ENCODE measurements around the gene MYLK.

The MYLK gene

GRCh38 chr3:123819949-123820348 is 64.2 kb downstream of the MYLK start:
- Histone ChIP-seq H3K4me1 (ENCODE audit: insufficient read depth, poor library complexity, severe bottlenecking) (peaks cover 28% of the 10 kb centered on the region), H3K36me3 (ENCODE audit: low read depth) (no peaks in the 10 kb centered on the region), H3K9me3 (ENCODE audit: severe bottlenecking) (no peaks in the 10 kb centered on the region), H3K27ac (ENCODE audit: poor library complexity, severe bottlenecking) (no peak overlapping the region), H3K27me3 (ENCODE audit: insufficient read depth, poor library complexity, severe bottlenecking) (no peaks in the 10 kb centered on the region), H3K4me3 (ENCODE audit: severe bottlenecking) (no peak overlapping the region)
- no peak for TF ChIP-seq CTCF (IDR thresholded peaks at IDR 0.05; ENCODE audit: poor library complexity, severe bottlenecking)
- no peak for ATAC-seq (ENCODE audit: low read depth)
- DNase-seq (ENCODE audit: low spot score), result no peak

GRCh38 chr3:123818921-123819429 is 65.2 kb downstream of the MYLK start:
- Histone ChIP-seq H3K27ac (ENCODE audit: poor library complexity, severe bottlenecking) (peak overlapping the region; percentile 55), H3K36me3 (ENCODE audit: low read depth) (no peaks in the 10 kb centered on the region), H3K4me1 (ENCODE audit: insufficient read depth, poor library complexity, severe bottlenecking) (peaks cover 28% of the 10 kb centered on the region), H3K27me3 (ENCODE audit: insufficient read depth, poor library complexity, severe bottlenecking) (no peaks in the 10 kb centered on the region), H3K9me3 (ENCODE audit: severe bottlenecking) (no peaks in the 10 kb centered on the region), H3K4me3 (ENCODE audit: severe bottlenecking) (no peak overlapping the region)
- no peak for TF ChIP-seq CTCF (IDR thresholded peaks at IDR 0.05; ENCODE audit: poor library complexity, severe bottlenecking)
- ATAC-seq (ENCODE audit: low read depth), result peak; percentile 98
- no peak for DNase-seq (ENCODE audit: low spot score)

GRCh38 chr3:123818324-123818920 is 65.7 kb downstream of the MYLK start:
- H3K4me3 ChIP-seq (ENCODE audit: severe bottlenecking), result no peak overlapping the region
- no peaks in the 10 kb centered on the region for H3K27me3 ChIP-seq (ENCODE audit: insufficient read depth, poor library complexity, severe bottlenecking)
- H3K4me1 ChIP-seq (ENCODE audit: insufficient read depth, poor library complexity, severe bottlenecking), result peaks cover 28% of the 10 kb centered on the region
- ATAC-seq (ENCODE audit: low read depth) (no peak), DNase-seq (ENCODE audit: low spot score) (no peak)
- no peaks in the 10 kb centered on the region for H3K9me3 ChIP-seq (ENCODE audit: severe bottlenecking)
- H3K27ac ChIP-seq (ENCODE audit: poor library complexity, severe bottlenecking), result peak overlapping the region; percentile 55
- no peaks in the 10 kb centered on the region for H3K36me3 ChIP-seq (ENCODE audit: low read depth)
- TF ChIP-seq CTCF (IDR thresholded peaks at IDR 0.05; ENCODE audit: poor library complexity, severe bottlenecking), result no peak

- Histone ChIP-seq H3K4me3 (ENCODE audit: severe bottlenecking) (no peak overlapping the region), H3K27me3 (ENCODE audit: insufficient read depth, poor library complexity, severe bottlenecking) (no peaks in the 10 kb centered on the region), H3K4me1 (ENCODE audit: insufficient read depth, poor library complexity, severe bottlenecking) (peaks cover 28% of the 10 kb centered on the region), H3K27ac (ENCODE audit: poor library complexity, severe bottlenecking) (peak overlapping the region; percentile 55), H3K9me3 (ENCODE audit: severe bottlenecking) (no peaks in the 10 kb centered on the region), H3K36me3 (ENCODE audit: low read depth) (no peaks in the 10 kb centered on the region)
- no peak for TF ChIP-seq CTCF (IDR thresholded peaks at IDR 0.05; ENCODE audit: poor library complexity, severe bottlenecking)
- DNase-seq (ENCODE audit: low spot score) (no peak), ATAC-seq (ENCODE audit: low read depth) (no peak)
These were observed 66.7 kb downstream of the MYLK start for GRCh38 chr3:123817413-123817812.

GRCh38 chr3:123816673-123817207 is 67.4 kb downstream of the MYLK start:
- Histone ChIP-seq H3K27me3 (ENCODE audit: insufficient read depth, poor library complexity, severe bottlenecking) (no peaks in the 10 kb centered on the region), H3K4me3 (ENCODE audit: severe bottlenecking) (no peak overlapping the region), H3K4me1 (ENCODE audit: insufficient read depth, poor library complexity, severe bottlenecking) (peaks cover 28% of the 10 kb centered on the region), H3K36me3 (ENCODE audit: low read depth) (no peaks in the 10 kb centered on the region), H3K9me3 (ENCODE audit: severe bottlenecking) (no peaks in the 10 kb centered on the region), H3K27ac (ENCODE audit: poor library complexity, severe bottlenecking) (peak overlapping the region; percentile 55)
- ATAC-seq (ENCODE audit: low read depth) (peak; percentile 25; the same call in 1 of the 3 replicates), DNase-seq (ENCODE audit: low spot score) (no peak)
- no peak for TF ChIP-seq CTCF (IDR thresholded peaks at IDR 0.05; ENCODE audit: poor library complexity, severe bottlenecking)

All from RWPE2 (cell line).